HG03521 (cell line): Measurements from ENCODE around the gene RER1.

ENCODE experiments used
- ATAC-seq: cut with Tn5 transposase; IDR thresholded peaks from one replicate; pipeline ENCODE4 v1.9.1; 2021; ENCODE audit warnings: mild to moderate bottlenecking, moderate library complexity; ENCODE audit not compliant: unreplicated experiment

Gene RER1

GRCh38 chr1:2391041-2391930 is at the start of gene RER1, which contains the start of gene MORN1:
TSS of gene RER1 (plus strand) at chr1:2391841. CDS start at chr1:2395791, 3,950 bp downstream.
TSS of gene MORN1 (minus strand) at chr1:2391554. CDS start at chr1:2391533, 21 bp downstream.
- peak; percentile 95 for ATAC-seq

- ATAC-seq: no peak
Observed at GRCh38 chr1:2342384-2343022, 49.1 kb upstream of the RER1 start.

- no peak for ATAC-seq
Observed at GRCh38 chr1:2343023-2343935, 48.4 kb upstream of the RER1 start.

GRCh38 chr1:2344121-2344681 is 47.4 kb upstream of the RER1 start:
- ATAC-seq: no peak

- no peak for ATAC-seq
Observed at GRCh38 chr1:2344744-2345296, 46.8 kb upstream of the RER1 start.

GRCh38 chr1:2345297-2346075 is 46.2 kb upstream of the RER1 start:
- ATAC-seq: no peak

- ATAC-seq: no peak
Observed at GRCh38 chr1:2346691-2347408, 44.8 kb upstream of the RER1 start.

GRCh38 chr1:2347409-2347785 is 44.2 kb upstream of the RER1 start:
- ATAC-seq: no peak

GRCh38 chr1:2347896-2348295 is 43.7 kb upstream of the RER1 start:
- ATAC-seq: no peak

GRCh38 chr1:2348346-2349325 is 43.0 kb upstream of the RER1 start:
- no peak for ATAC-seq

- ATAC-seq: no peak
Observed at GRCh38 chr1:2349806-2350205, 41.8 kb upstream of the RER1 start.

- no peak for ATAC-seq
Observed at GRCh38 chr1:2350501-2350900, 41.1 kb upstream of the RER1 start.

- no peak for ATAC-seq
Observed at GRCh38 chr1:2350911-2351655, 40.6 kb upstream of the RER1 start.

- ATAC-seq: no peak
Observed at GRCh38 chr1:2351723-2352122, 39.9 kb upstream of the RER1 start.

GRCh38 chr1:2352341-2352896 is 39.2 kb upstream of the RER1 start:
- ATAC-seq: no peak

- no peak for ATAC-seq
Observed at GRCh38 chr1:2352897-2353550, 38.6 kb upstream of the RER1 start.
